ENCODE measurements around the gene ADAP1.

- no peak for TF ChIP-seq CTCF (conservative IDR thresholded peaks at IDR 0.05; ENCODE audit: low read depth, low read length)
- no peak for TF ChIP-seq EZH2 (IDR thresholded peaks at IDR 0.05; ENCODE audit: borderline replicate concordance, low read depth, low read length, poor library complexity, severe bottlenecking)
Observed at GRCh38 chr7:869348-869747, 85.1 kb downstream of the ADAP1 start.

Measured in A673 (cell line).